HEK293 (cell line): ENCODE data around the gene ALOX15B.
"Not testable (repeated sequence)": the region's sequence is repeated elsewhere in the genome, so short reads cannot be mapped to it uniquely, and the experiment has no call there.

Experiments used
- CTCF ChIA-PET: fragments of 350-600 bp; formaldehyde crosslinking; extraction: SDS; loops from one replicate; lab custom pipeline; 2021; ENCODE audit warnings: antibody characterized with exemption; lab: Yijun Ruan, JAX
- POLR2A ChIA-PET: fragments of 300-600 bp; formaldehyde crosslinking; extraction: SDS; loops from one replicate; lab custom pipeline; 2020; ENCODE audit warnings: antibody characterized with exemption, inconsistent platforms; lab: Yijun Ruan, JAX
- H3K27ac ChIP-seq: fragments of 200-500 bp; sonication (Bioruptor generic); 2 replicates; pipeline ENCODE4 v1.5.1; 2014; ENCODE audit warnings: low read depth, low read length, control low read depth, inconsistent platforms; ENCODE audit errors: extremely low read depth
- H3K36me3 ChIP-seq, 2 experiments: fragments of 200-500 bp in 1 of 2; sonication (Bioruptor generic) in 1 of 2; 1 replicate in 1 of 2; 2 replicates in 1 of 2; pipeline ENCODE4 v1.5.1; 2014 to 2017; ENCODE audit warnings: inconsistent platforms in 2 of 2, low read length in 2 of 2; ENCODE audit not compliant: control insufficient read depth in 2 of 2, insufficient read depth in 1 of 2
- H3K4me1 ChIP-seq: fragments of 200-500 bp; sonication (Bioruptor generic); 2 replicates; pipeline ENCODE4 v1.5.1; 2014; ENCODE audit warnings: mild to moderate bottlenecking, low read length, inconsistent platforms; ENCODE audit not compliant: control insufficient read depth, insufficient read depth
- H3K4me3 ChIP-seq: 2 replicates; pipeline ENCODE4 v1.5.1; 2011; ENCODE audit warnings: low read depth, mild to moderate bottlenecking, control low read depth, low read length, moderate library complexity
- H3K9me3 ChIP-seq: fragments of 200-500 bp; sonication (Bioruptor generic); 2 replicates; pipeline ENCODE4 v1.5.1; 2014; ENCODE audit warnings: low read depth, low read length, inconsistent platforms; ENCODE audit not compliant: control insufficient read depth, insufficient read depth
- AEBP2 ChIP-seq: fragments of 450-650 bp; formaldehyde crosslinking; IDR thresholded peaks from 2 replicates; pipeline ENCODE4 v1.5.1; 2016; ENCODE audit warnings: missing biosample characterization, missing genetic modification characterization, borderline replicate concordance
- HIC1 ChIP-seq: fragments of 450-650 bp; formaldehyde crosslinking; IDR thresholded peaks from 2 replicates; pipeline ENCODE4 v1.5.1; 2016; ENCODE audit warnings: missing biosample characterization, missing genetic modification characterization
- KLF7 ChIP-seq: fragments of 450-650 bp; formaldehyde crosslinking; IDR thresholded peaks from 2 replicates; pipeline ENCODE4 v1.5.1; 2016; ENCODE audit warnings: missing biosample characterization, missing genetic modification characterization, borderline replicate concordance
- MZF1 ChIP-seq: fragments of 450-650 bp; formaldehyde crosslinking; IDR thresholded peaks from 2 replicates; pipeline ENCODE4 v1.5.1; 2017; ENCODE audit warnings: missing biosample characterization, missing genetic modification characterization, borderline replicate concordance
- OVOL3 ChIP-seq: fragments of 450-650 bp; formaldehyde crosslinking; IDR thresholded peaks from 2 replicates; pipeline ENCODE4 v1.5.1; 2016; ENCODE audit warnings: missing biosample characterization, missing genetic modification characterization
- RBAK ChIP-seq: fragments of 450-650 bp; formaldehyde crosslinking; IDR thresholded peaks from 2 replicates; pipeline ENCODE4 v1.5.1; 2016; ENCODE audit warnings: missing biosample characterization, missing genetic modification characterization
- ZBTB1 ChIP-seq: fragments of 450-650 bp; formaldehyde crosslinking; IDR thresholded peaks from 2 replicates; pipeline ENCODE4 v1.5.1; 2016; ENCODE audit warnings: missing biosample characterization, missing genetic modification characterization
- ZBTB21 ChIP-seq: fragments of 450-650 bp; formaldehyde crosslinking; IDR thresholded peaks from 2 replicates; pipeline ENCODE4 v1.5.1; 2017; ENCODE audit warnings: missing biosample characterization, missing genetic modification characterization
- ZFP3 ChIP-seq: fragments of 450-650 bp; formaldehyde crosslinking; IDR thresholded peaks from 2 replicates; pipeline ENCODE4 v1.5.1; 2016; ENCODE audit warnings: low read depth, missing biosample characterization, missing genetic modification characterization
- ZFP37 ChIP-seq: fragments of 450-650 bp; formaldehyde crosslinking; IDR thresholded peaks from 2 replicates; pipeline ENCODE4 v1.5.1; 2016; ENCODE audit warnings: missing biosample characterization, missing genetic modification characterization
- ZNF138 ChIP-seq: fragments of 450-650 bp; formaldehyde crosslinking; IDR thresholded peaks from 2 replicates; pipeline ENCODE4 v1.5.1; 2016; ENCODE audit warnings: missing biosample characterization, missing genetic modification characterization, borderline replicate concordance
- ZNF140 ChIP-seq: fragments of 450-650 bp; formaldehyde crosslinking; IDR thresholded peaks from 2 replicates; pipeline ENCODE4 v1.5.1; 2016; ENCODE audit warnings: missing biosample characterization, missing genetic modification characterization
- ZNF19 ChIP-seq: fragments of 450-650 bp; formaldehyde crosslinking; IDR thresholded peaks from 2 replicates; pipeline ENCODE4; 2016; ENCODE audit warnings: missing biosample characterization, missing genetic modification characterization, low read depth
- ZNF223 ChIP-seq: fragments of 450-650 bp; formaldehyde crosslinking; IDR thresholded peaks from 2 replicates; pipeline ENCODE4 v1.5.1; 2016; ENCODE audit warnings: missing biosample characterization, missing genetic modification characterization
- ZNF23 ChIP-seq: fragments of 450-650 bp; formaldehyde crosslinking; IDR thresholded peaks from 2 replicates; pipeline ENCODE4 v1.5.1; 2016; ENCODE audit warnings: missing biosample characterization, missing genetic modification characterization, borderline replicate concordance
- ZNF24 ChIP-seq: fragments of 450-650 bp; formaldehyde crosslinking; IDR thresholded peaks from 2 replicates; pipeline ENCODE4 v1.5.1; 2016; ENCODE audit warnings: missing biosample characterization, missing genetic modification characterization
- ZNF266 ChIP-seq: fragments of 450-650 bp; formaldehyde crosslinking; IDR thresholded peaks from 2 replicates; pipeline ENCODE4 v1.5.1; 2016; ENCODE audit warnings: missing biosample characterization, missing genetic modification characterization, low read depth
- ZNF292 ChIP-seq: fragments of 450-650 bp; formaldehyde crosslinking; IDR thresholded peaks from 2 replicates; pipeline ENCODE4 v1.5.1; 2016; ENCODE audit warnings: low read depth, missing biosample characterization, missing genetic modification characterization, borderline replicate concordance
- ZNF302 ChIP-seq: fragments of 450-650 bp; formaldehyde crosslinking; IDR thresholded peaks from 2 replicates; pipeline ENCODE4 v1.5.1; 2016; ENCODE audit warnings: missing biosample characterization, missing genetic modification characterization, low read depth
- ZNF341 ChIP-seq: fragments of 450-650 bp; formaldehyde crosslinking; IDR thresholded peaks from 2 replicates; pipeline ENCODE4; 2016; ENCODE audit warnings: low read depth, missing biosample characterization, missing genetic modification characterization
- ZNF366 ChIP-seq: fragments of 450-650 bp; formaldehyde crosslinking; conservative IDR thresholded peaks from 2 replicates; pipeline ENCODE4 v1.5.1; 2016; ENCODE audit warnings: missing biosample characterization, missing genetic modification characterization
- ZNF394 ChIP-seq: fragments of 450-650 bp; formaldehyde crosslinking; IDR thresholded peaks from 2 replicates; pipeline ENCODE4 v1.5.1; 2016; ENCODE audit warnings: missing biosample characterization, missing genetic modification characterization, mild to moderate bottlenecking, moderate library complexity, borderline replicate concordance
- ZNF404 ChIP-seq: fragments of 450-650 bp; formaldehyde crosslinking; IDR thresholded peaks from 2 replicates; pipeline ENCODE4 v1.5.1; 2017; ENCODE audit warnings: missing biosample characterization, missing genetic modification characterization
- ZNF426 ChIP-seq: fragments of 450-650 bp; formaldehyde crosslinking; IDR thresholded peaks from 2 replicates; pipeline ENCODE4 v1.5.1; 2017; ENCODE audit warnings: missing biosample characterization, missing genetic modification characterization, mild to moderate bottlenecking, inconsistent platforms, moderate library complexity
- ZNF529 ChIP-seq: fragments of 450-650 bp; formaldehyde crosslinking; IDR thresholded peaks from 2 replicates; pipeline ENCODE4 v1.5.1; 2017; ENCODE audit warnings: missing genetic modification characterization, missing biosample characterization; ENCODE audit not compliant: insufficient replicate concordance
- ZNF530 ChIP-seq: fragments of 450-650 bp; formaldehyde crosslinking; IDR thresholded peaks from 2 replicates; pipeline ENCODE4 v1.5.1; 2016; ENCODE audit warnings: low read depth, missing biosample characterization, missing genetic modification characterization
- ZNF580 ChIP-seq: fragments of 450-650 bp; formaldehyde crosslinking; IDR thresholded peaks from 2 replicates; pipeline ENCODE4 v1.5.1; 2016; ENCODE audit warnings: missing biosample characterization, missing genetic modification characterization
- ZNF610 ChIP-seq: fragments of 450-650 bp; formaldehyde crosslinking; IDR thresholded peaks from 2 replicates; pipeline ENCODE4 v1.5.1; 2016; ENCODE audit warnings: missing biosample characterization, missing genetic modification characterization, borderline replicate concordance
- ZNF623 ChIP-seq: fragments of 450-650 bp; formaldehyde crosslinking; IDR thresholded peaks from 2 replicates; pipeline ENCODE4 v1.5.1; 2016; ENCODE audit warnings: missing biosample characterization, missing genetic modification characterization
- ZNF629 ChIP-seq: fragments of 450-650 bp; formaldehyde crosslinking; IDR thresholded peaks from 2 replicates; pipeline ENCODE4 v1.5.1; 2017; ENCODE audit warnings: missing biosample characterization, missing genetic modification characterization
- ZNF639 ChIP-seq: fragments of 450-650 bp; formaldehyde crosslinking; IDR thresholded peaks from 2 replicates; pipeline ENCODE4 v1.5.1; 2016; ENCODE audit warnings: missing biosample characterization, missing genetic modification characterization
- ZNF664 ChIP-seq: fragments of 450-650 bp; formaldehyde crosslinking; IDR thresholded peaks from 2 replicates; pipeline ENCODE4 v1.5.1; 2016; ENCODE audit warnings: missing biosample characterization, missing genetic modification characterization
- ZNF791 ChIP-seq: fragments of 450-650 bp; formaldehyde crosslinking; IDR thresholded peaks from 2 replicates; pipeline ENCODE4 v1.5.1; 2016; ENCODE audit warnings: missing biosample characterization, missing genetic modification characterization
- ZSCAN23 ChIP-seq: fragments of 450-650 bp; formaldehyde crosslinking; IDR thresholded peaks from 2 replicates; pipeline ENCODE4 v1.5.1; 2016; ENCODE audit warnings: missing biosample characterization, missing genetic modification characterization

Gene ALOX15B

GRCh38 chr17:8077939-8078338 lies 39.1 kb downstream of the ALOX15B start:
- CTCF ChIA-PET = interaction anchor here (0.5 to 27.3 kb wide), 5 partner anchors 11 to 49 kb away, joined by 3 to 561 read pairs (median 214); partner anchors contain the start of genes ALOX12B and ALOXE3
- H3K4me3 ChIP-seq, POLR2A ChIA-PET, H3K9me3 ChIP-seq, H3K27ac ChIP-seq, H3K36me3 ChIP-seq, H3K4me1 ChIP-seq: not testable (repeated sequence)
- TF ChIP-seq ZNF404 (tag by site-specific recombination) (peak; percentile 93), ZNF639 (peak; percentile 78), ZNF366 (tag by site-specific recombination) (0 out of 2 replicates have a peak, but pooled peaks have one; percentile 41), ZNF529 (tag by site-specific recombination) (peak; percentile 47), ZFP3 (tag by site-specific recombination) (0 out of 2 replicates have a peak, but pooled peaks have one; percentile 45), ZBTB1 (tag by site-specific recombination) (peak; percentile 59; the same call in 1 of the 2 replicates), RBAK (tag by site-specific recombination) (peak; percentile 58; the same call in 1 of the 2 replicates), ZNF138 (peak; percentile 59; the same call in 1 of the 2 replicates), ZNF23 (0 out of 2 replicates have a peak, but pooled peaks have one; percentile 27), MZF1 (tag by site-specific recombination) (peak; percentile 34; the same call in 1 of the 2 replicates), ZNF580 (tag by site-specific recombination) (peak; percentile 78), ZNF664 (tag by site-specific recombination) (peak; percentile 84), ZNF394 (peak; percentile 99), OVOL3 (tag by site-specific recombination) (0 out of 2 replicates have a peak, but pooled peaks have one; percentile 39), ZNF19 (tag by site-specific recombination) (0 out of 2 replicates have a peak, but pooled peaks have one; percentile 70), ZBTB21 (tag by site-specific recombination) (peak; percentile 74), ZSCAN23 (tag by site-specific recombination) (peak; percentile 62; the same call in 1 of the 2 replicates), HIC1 (peak; percentile 31; the same call in 1 of the 2 replicates), AEBP2 (tag by site-specific recombination) (peak; percentile 96; the same call in 1 of the 2 replicates), ZNF426 (peak; percentile 99), ZFP37 (tag by site-specific recombination) (peak; percentile 92), KLF7 (tag by site-specific recombination) (0 out of 2 replicates have a peak, but pooled peaks have one; percentile 21), ZNF610 (tag by site-specific recombination) (0 out of 2 replicates have a peak, but pooled peaks have one; percentile 32), ZNF292 (tag by site-specific recombination) (peak; percentile 81), ZNF791 (tag by site-specific recombination) (peak; percentile 76; the same call in 1 of the 2 replicates), ZNF629 (peak; percentile 79), ZNF24 (tag by site-specific recombination) (peak; percentile 49; the same call in 1 of the 2 replicates), ZNF302 (0 out of 2 replicates have a peak, but pooled peaks have one; percentile 23), ZNF223 (peak; percentile 68), ZNF341 (peak; percentile 27; the same call in 1 of the 2 replicates), ZNF623 (peak; percentile 90), ZNF140 (tag by site-specific recombination) (peak; percentile 97), ZNF530 (tag by site-specific recombination) (peak; percentile 72; the same call in 1 of the 2 replicates), ZNF266 (tag by site-specific recombination) (peak; percentile 88)
